Astrocyte (in vitro differentiated cells and primary cell): Measurements from ENCODE around the gene MAGI1. TPM values are rescaled to one million over a fixed set of nuclear protein-coding genes. Genes with fewer than 3 reads are reported as not detected.
A peak's percentile ranks its signal among the peaks of the same experiment; 100 is the strongest.

Experiments
- DNase-seq: peaks from one replicate; pipeline ENCODE4 v3.0.0-alpha.2; 2010; ENCODE audit warnings: low read depth
- FAIRE-seq: peaks from 2 replicates; lab custom pipeline; 2011; peaks lifted over from hg19 to GRCh38; lab: Jason Lieb, UNC
- H2AFZ ChIP-seq: 2 replicates; pipeline ENCODE4 v1.6.0; 2012; ENCODE audit warnings: low read depth, low read length, inconsistent platforms
- H3K27ac ChIP-seq: 2 replicates; pipeline ENCODE4 v1.5.1; 2011; ENCODE audit warnings: low read depth, low read length, inconsistent platforms
- H3K27me3 ChIP-seq: 2 replicates; pipeline ENCODE4 v1.6.0; 2011; ENCODE audit warnings: low read length, inconsistent platforms; ENCODE audit not compliant: insufficient read depth
- H3K36me3 ChIP-seq: 2 replicates; pipeline ENCODE4 v1.5.1; 2011; ENCODE audit warnings: low read length, inconsistent platforms; ENCODE audit not compliant: insufficient read depth
- H3K4me1 ChIP-seq: 2 replicates; pipeline ENCODE4 v1.5.1; 2011; ENCODE audit warnings: low read length, inconsistent platforms; ENCODE audit not compliant: insufficient read depth
- H3K4me2 ChIP-seq: 2 replicates; pipeline ENCODE4 v1.6.0; 2012; ENCODE audit warnings: low read length, inconsistent platforms
- H3K4me3 ChIP-seq: 2 replicates; pipeline ENCODE4 v1.5.1; 2011; ENCODE audit warnings: low read depth, mild to moderate bottlenecking, low read length, inconsistent platforms; ENCODE audit not compliant: insufficient read depth
- H3K79me2 ChIP-seq: 2 replicates; pipeline ENCODE4 v1.6.0; 2012; ENCODE audit warnings: mild to moderate bottlenecking, low read length, inconsistent platforms; ENCODE audit not compliant: insufficient read depth
- H3K9ac ChIP-seq: 2 replicates; pipeline ENCODE4 v1.6.0; 2012; ENCODE audit warnings: mild to moderate bottlenecking, low read length, inconsistent platforms
- H3K9me3 ChIP-seq: 2 replicates; pipeline ENCODE4 v1.5.1; 2012; ENCODE audit warnings: low read depth, mild to moderate bottlenecking, low read length, inconsistent platforms; ENCODE audit not compliant: insufficient read depth
- H4K20me1 ChIP-seq: 2 replicates; pipeline ENCODE4 v1.6.0; 2012; ENCODE audit warnings: low read length, inconsistent platforms; ENCODE audit not compliant: insufficient read depth
- H3K27ac Mint-ChIP-seq: one replicate; pipeline ENCODE4 v1.8.0; 2021; ENCODE audit warnings: mild to moderate bottlenecking, mixed read lengths; ENCODE audit not compliant: unreplicated experiment
- H3K27me3 Mint-ChIP-seq: one replicate; pipeline ENCODE4 v1.8.0; 2021; ENCODE audit warnings: low read depth, mixed read lengths; ENCODE audit not compliant: unreplicated experiment
- H3K36me3 Mint-ChIP-seq: one replicate; pipeline ENCODE4 v1.8.0; 2021; ENCODE audit warnings: low read depth, mixed read lengths; ENCODE audit not compliant: unreplicated experiment
- H3K4me1 Mint-ChIP-seq: one replicate; pipeline ENCODE4 v1.8.0; 2021; ENCODE audit warnings: low read depth, mixed read lengths; ENCODE audit not compliant: unreplicated experiment
- H3K4me3 Mint-ChIP-seq: one replicate; pipeline ENCODE4 v1.8.0; 2021; ENCODE audit warnings: mild to moderate bottlenecking, moderate library complexity, mixed read lengths; ENCODE audit not compliant: unreplicated experiment
- H3K9me3 Mint-ChIP-seq: one replicate; pipeline ENCODE4 v1.8.0; 2021; ENCODE audit warnings: mild to moderate bottlenecking, mixed read lengths; ENCODE audit not compliant: unreplicated experiment
- EZH2 ChIP-seq: IDR thresholded peaks from 2 replicates; pipeline ENCODE4 v1.6.1; 2012; ENCODE audit warnings: mild to moderate bottlenecking, low read length, inconsistent platforms; ENCODE audit not compliant: insufficient read depth
- total RNA-seq: library from RNA; stranded (reverse); gene quantifications from 2 replicates; pipeline ENCODE4 v1.2.1, GENCODE V29; 2021
- TF ChIP-seq, protein P1 (sequence below): IDR thresholded peaks from 2 replicates; pipeline ENCODE4 v1.5.1; 2011; ENCODE audit warnings: low read depth, mild to moderate bottlenecking, inconsistent platforms, low read length, moderate library complexity; ENCODE audit not compliant: insufficient read depth

Gene MAGI1
- total RNA-seq, 1 donor from 2014 or later = 31.8 TPM

DNA sequence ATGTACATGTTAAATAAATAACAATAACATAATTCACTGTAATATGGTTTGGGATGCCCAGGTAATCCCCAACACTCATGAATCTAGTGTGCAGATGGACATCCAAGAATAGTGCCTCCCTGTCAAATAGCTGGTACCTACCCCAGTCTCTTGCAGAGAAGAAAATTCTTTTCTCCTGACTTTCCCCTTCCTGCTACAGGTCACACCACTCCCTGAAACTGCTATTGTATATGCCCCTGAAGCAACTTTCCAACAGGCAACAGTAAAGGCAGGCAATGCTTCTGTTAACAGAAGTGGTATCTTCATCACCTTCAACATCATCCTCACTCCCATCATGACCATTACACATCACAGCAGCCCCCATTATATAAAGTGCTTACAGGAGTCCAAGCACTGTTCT lies 431.6 kb downstream of the MAGI1 start:
- no peak overlapping the region for H2AFZ ChIP-seq
- Mint-ChIP-seq H3K27ac (no peak overlapping the region), H3K4me3 (no peak overlapping the region), H3K9me3 (no peaks in the 10 kb centered on the region), H3K36me3 (no peaks in the 10 kb centered on the region), H3K4me1 (peaks cover 7% of the 10 kb centered on the region), H3K27me3 (no peaks in the 10 kb centered on the region)
- H3K4me3 ChIP-seq = no peak overlapping the region
- no peaks in the 10 kb centered on the region for H3K9me3 ChIP-seq
- FAIRE-seq = no peak
- no peak for TF ChIP-seq EZH2
- TF ChIP-seq, protein P1, sequence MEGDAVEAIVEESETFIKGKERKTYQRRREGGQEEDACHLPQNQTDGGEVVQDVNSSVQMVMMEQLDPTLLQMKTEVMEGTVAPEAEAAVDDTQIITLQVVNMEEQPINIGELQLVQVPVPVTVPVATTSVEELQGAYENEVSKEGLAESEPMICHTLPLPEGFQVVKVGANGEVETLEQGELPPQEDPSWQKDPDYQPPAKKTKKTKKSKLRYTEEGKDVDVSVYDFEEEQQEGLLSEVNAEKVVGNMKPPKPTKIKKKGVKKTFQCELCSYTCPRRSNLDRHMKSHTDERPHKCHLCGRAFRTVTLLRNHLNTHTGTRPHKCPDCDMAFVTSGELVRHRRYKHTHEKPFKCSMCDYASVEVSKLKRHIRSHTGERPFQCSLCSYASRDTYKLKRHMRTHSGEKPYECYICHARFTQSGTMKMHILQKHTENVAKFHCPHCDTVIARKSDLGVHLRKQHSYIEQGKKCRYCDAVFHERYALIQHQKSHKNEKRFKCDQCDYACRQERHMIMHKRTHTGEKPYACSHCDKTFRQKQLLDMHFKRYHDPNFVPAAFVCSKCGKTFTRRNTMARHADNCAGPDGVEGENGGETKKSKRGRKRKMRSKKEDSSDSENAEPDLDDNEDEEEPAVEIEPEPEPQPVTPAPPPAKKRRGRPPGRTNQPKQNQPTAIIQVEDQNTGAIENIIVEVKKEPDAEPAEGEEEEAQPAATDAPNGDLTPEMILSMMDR = no peak
- H4K20me1 ChIP-seq = peaks cover 18% of the 10 kb centered on the region
- no peak overlapping the region for H3K27ac ChIP-seq
- no peaks in the 10 kb centered on the region for H3K27me3 ChIP-seq
- H3K79me2 ChIP-seq = no peaks in the 10 kb centered on the region
- DNase-seq = no peak
- no peak overlapping the region for H3K9ac ChIP-seq
- no peak overlapping the region for H3K4me2 ChIP-seq
- no peaks in the 10 kb centered on the region for H3K4me1 ChIP-seq
- no peaks in the 10 kb centered on the region for H3K36me3 ChIP-seq

DNA sequence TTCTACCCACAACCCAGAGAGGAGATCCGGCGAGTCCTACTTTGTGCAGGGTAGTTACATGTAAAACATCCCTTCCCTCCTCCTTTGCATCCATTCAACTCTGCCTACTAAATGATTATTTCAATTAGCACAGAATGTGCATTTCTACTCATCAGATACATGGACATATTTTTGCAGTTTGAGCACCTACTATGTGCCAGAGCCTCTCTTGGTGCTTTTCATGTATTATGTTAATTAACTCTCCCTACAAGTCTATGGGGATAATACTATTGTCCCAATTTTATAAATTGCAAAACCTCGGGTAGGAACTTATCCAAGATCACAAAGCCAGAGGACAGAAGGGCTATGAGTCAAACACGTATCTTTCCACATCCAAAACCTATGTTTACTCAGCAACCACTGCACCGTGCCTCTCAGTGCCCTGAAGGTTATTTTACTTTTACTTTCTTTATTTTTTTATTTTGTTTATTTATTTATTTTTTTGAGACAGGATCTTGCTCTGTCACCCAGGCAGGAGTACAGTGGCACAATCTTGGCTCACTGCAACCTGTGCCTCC lies 432.8 kb downstream of the MAGI1 start:
- Histone ChIP-seq H3K27ac (no peak overlapping the region), H3K4me2 (no peak overlapping the region), H3K9me3 (no peaks in the 10 kb centered on the region), H3K79me2 (no peaks in the 10 kb centered on the region), H3K4me1 (no peaks in the 10 kb centered on the region), H4K20me1 (peaks cover 18% of the 10 kb centered on the region), H3K27me3 (no peaks in the 10 kb centered on the region), H3K4me3 (no peak overlapping the region), H2AFZ (no peak overlapping the region), H3K36me3 (no peaks in the 10 kb centered on the region), H3K9ac (no peak overlapping the region)
- TF ChIP-seq, protein P1 = no peak
- TF ChIP-seq EZH2 = no peak
- Mint-ChIP-seq H3K9me3 (no peaks in the 10 kb centered on the region), H3K27me3 (no peaks in the 10 kb centered on the region), H3K4me3 (no peak overlapping the region), H3K27ac (no peak overlapping the region), H3K4me1 (peaks cover 7% of the 10 kb centered on the region), H3K36me3 (no peaks in the 10 kb centered on the region)
- no peak for DNase-seq
- FAIRE-seq = no peak

DNA sequence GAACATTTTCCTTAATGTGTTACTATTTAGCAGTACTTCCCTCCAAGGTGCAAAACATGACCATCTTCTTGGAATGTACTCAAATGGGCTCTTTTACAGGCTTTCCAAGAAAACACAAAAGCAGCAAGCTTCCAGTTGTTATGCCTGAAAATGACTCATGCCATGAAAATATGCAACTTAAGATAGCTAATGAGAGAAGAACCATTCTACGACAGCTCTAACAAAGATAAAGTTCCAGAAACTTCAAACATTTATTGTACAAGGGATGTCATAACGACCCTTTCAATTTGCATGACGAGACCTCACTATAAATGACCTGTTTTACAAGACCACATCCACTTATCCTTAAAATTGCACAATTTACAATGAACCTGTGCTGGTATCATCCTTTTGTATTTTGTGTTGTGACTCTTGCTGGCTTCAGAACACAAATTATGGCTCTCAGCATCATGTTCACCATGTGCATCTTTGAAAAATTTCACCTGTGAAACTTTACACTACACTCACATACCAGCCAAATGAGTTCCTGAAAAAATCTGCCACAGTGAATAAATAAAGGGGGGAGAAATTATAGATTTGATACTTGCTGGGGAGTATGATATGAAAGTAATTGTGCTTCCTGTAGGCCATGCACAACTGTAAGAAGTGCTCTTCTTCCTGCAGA lies 433.7 kb downstream of the MAGI1 start:
- Histone ChIP-seq H3K4me2 (peak overlapping the region; percentile 5), H3K9ac (no peak overlapping the region), H3K36me3 (no peaks in the 10 kb centered on the region), H3K4me3 (no peak overlapping the region), H3K27me3 (no peaks in the 10 kb centered on the region), H3K4me1 (no peaks in the 10 kb centered on the region), H3K79me2 (no peaks in the 10 kb centered on the region), H4K20me1 (peaks cover 18% of the 10 kb centered on the region), H2AFZ (no peak overlapping the region), H3K27ac (no peak overlapping the region), H3K9me3 (no peaks in the 10 kb centered on the region)
- no peak for TF ChIP-seq EZH2
- TF ChIP-seq, protein P1 = no peak
- no peaks in the 10 kb centered on the region for H3K27me3 Mint-ChIP-seq
- no peaks in the 10 kb centered on the region for H3K36me3 Mint-ChIP-seq
- H3K4me1 Mint-ChIP-seq = peaks cover 7% of the 10 kb centered on the region
- H3K4me3 Mint-ChIP-seq = no peak overlapping the region
- no peaks in the 10 kb centered on the region for H3K9me3 Mint-ChIP-seq
- FAIRE-seq = peak; percentile 96
- peak; percentile 82 for DNase-seq
- no peak overlapping the region for H3K27ac Mint-ChIP-seq
